ENCODE results near the gene MSI1. TPM values are rescaled to one million over a fixed set of nuclear protein-coding genes. Genes with fewer than 3 reads are reported as not detected.

The MSI1 gene
- total and polyA plus RNA-seq, 2 donors (not counting 1 experiment from before 2014, with no cell fraction given), result not detected

GRCh38 chr12:120323772-120324171 lies 45.2 kb downstream of the MSI1 start:
- Histone ChIP-seq H3K27me3 (ENCODE audit: control insufficient read depth, insufficient read depth, low read length) (peaks cover 10% of the 10 kb centered on the region), H3K36me3 (ENCODE audit: control insufficient read depth, insufficient read depth, low read length) (no peaks in the 10 kb centered on the region)
- TF ChIP-seq EZH2 (IDR thresholded peaks at IDR 0.05; ENCODE audit: low read length, missing control alignments), result no peak
- TF ChIP-seq, protein P1, sequence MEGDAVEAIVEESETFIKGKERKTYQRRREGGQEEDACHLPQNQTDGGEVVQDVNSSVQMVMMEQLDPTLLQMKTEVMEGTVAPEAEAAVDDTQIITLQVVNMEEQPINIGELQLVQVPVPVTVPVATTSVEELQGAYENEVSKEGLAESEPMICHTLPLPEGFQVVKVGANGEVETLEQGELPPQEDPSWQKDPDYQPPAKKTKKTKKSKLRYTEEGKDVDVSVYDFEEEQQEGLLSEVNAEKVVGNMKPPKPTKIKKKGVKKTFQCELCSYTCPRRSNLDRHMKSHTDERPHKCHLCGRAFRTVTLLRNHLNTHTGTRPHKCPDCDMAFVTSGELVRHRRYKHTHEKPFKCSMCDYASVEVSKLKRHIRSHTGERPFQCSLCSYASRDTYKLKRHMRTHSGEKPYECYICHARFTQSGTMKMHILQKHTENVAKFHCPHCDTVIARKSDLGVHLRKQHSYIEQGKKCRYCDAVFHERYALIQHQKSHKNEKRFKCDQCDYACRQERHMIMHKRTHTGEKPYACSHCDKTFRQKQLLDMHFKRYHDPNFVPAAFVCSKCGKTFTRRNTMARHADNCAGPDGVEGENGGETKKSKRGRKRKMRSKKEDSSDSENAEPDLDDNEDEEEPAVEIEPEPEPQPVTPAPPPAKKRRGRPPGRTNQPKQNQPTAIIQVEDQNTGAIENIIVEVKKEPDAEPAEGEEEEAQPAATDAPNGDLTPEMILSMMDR (conservative IDR thresholded peaks at IDR 0.05 in 1 of 2, IDR thresholded peaks at IDR 0.05 in 1 of 2; ENCODE audit: low read depth in 1 of 2, low read length in 2 of 2), result no peak

GRCh38 chr12:120321382-120322202 lies 47.4 kb downstream of the MSI1 start:
- H4K20me1 ChIP-seq (ENCODE audit: control insufficient read depth, extremely low read depth, insufficient read depth, low read length), result no peaks in the 10 kb centered on the region
- no peak for TF ChIP-seq EZH2 (IDR thresholded peaks at IDR 0.05; ENCODE audit: low read length, missing control alignments)
- TF ChIP-seq, protein P1 (conservative IDR thresholded peaks at IDR 0.05 in 1 of 2, IDR thresholded peaks at IDR 0.05 in 1 of 2; ENCODE audit: low read depth in 1 of 2, low read length in 2 of 2), result no peak
- H2AFZ ChIP-seq (ENCODE audit: low read length), result no peak overlapping the region
- no peak for DNase-seq (ENCODE audit: low read depth in 2 of 2)
- peaks cover 3% of the 10 kb centered on the region for H3K4me1 ChIP-seq (ENCODE audit: control insufficient read depth, extremely low read depth, insufficient read depth, low read length)
- no peak overlapping the region for H3K9ac ChIP-seq (ENCODE audit: insufficient read depth, low read length)
- no peaks in the 10 kb centered on the region for H3K9me3 ChIP-seq (ENCODE audit: control insufficient read depth, insufficient read depth, low read depth, low read length)
- H3K79me2 ChIP-seq (ENCODE audit: control insufficient read depth, insufficient read depth, low read length), result no peaks in the 10 kb centered on the region
- no peak overlapping the region for H3K4me3 ChIP-seq (replicated peaks in 1 of 4; ENCODE audit: control extremely low read depth in 1 of 4, insufficient read depth in 1 of 4, low read depth in 3 of 4, low read length in 4 of 4)
- H3K27me3 ChIP-seq (ENCODE audit: control insufficient read depth, insufficient read depth, low read length), result peaks cover 10% of the 10 kb centered on the region
- no peak overlapping the region for H3K27ac ChIP-seq (ENCODE audit: insufficient read depth, low read length)
- no peak overlapping the region for H3K4me2 ChIP-seq (ENCODE audit: extremely low read depth, insufficient read depth, low read length)
- no peaks in the 10 kb centered on the region for H3K36me3 ChIP-seq (ENCODE audit: control insufficient read depth, insufficient read depth, low read length)

More at GRCh38 chr12:120323772-120324171, 45.2 kb downstream of the MSI1 start:
- Histone ChIP-seq H3K27ac (ENCODE audit: insufficient read depth, low read length) (no peak overlapping the region), H4K20me1 (ENCODE audit: control insufficient read depth, extremely low read depth, insufficient read depth, low read length) (no peaks in the 10 kb centered on the region), H3K9ac (ENCODE audit: insufficient read depth, low read length) (no peak overlapping the region), H3K4me2 (ENCODE audit: extremely low read depth, insufficient read depth, low read length) (no peak overlapping the region), H2AFZ (ENCODE audit: low read length) (no peak overlapping the region), H3K79me2 (ENCODE audit: control insufficient read depth, insufficient read depth, low read length) (no peaks in the 10 kb centered on the region), H3K4me3 (replicated peaks in 1 of 4; ENCODE audit: control extremely low read depth in 1 of 4, insufficient read depth in 1 of 4, low read depth in 3 of 4, low read length in 4 of 4) (no peak overlapping the region), H3K4me1 (ENCODE audit: control insufficient read depth, extremely low read depth, insufficient read depth, low read length) (no peaks in the 10 kb centered on the region), H3K9me3 (ENCODE audit: control insufficient read depth, insufficient read depth, low read depth, low read length) (no peaks in the 10 kb centered on the region)
- no peak for DNase-seq (ENCODE audit: low read depth in 2 of 2)

DNA sequence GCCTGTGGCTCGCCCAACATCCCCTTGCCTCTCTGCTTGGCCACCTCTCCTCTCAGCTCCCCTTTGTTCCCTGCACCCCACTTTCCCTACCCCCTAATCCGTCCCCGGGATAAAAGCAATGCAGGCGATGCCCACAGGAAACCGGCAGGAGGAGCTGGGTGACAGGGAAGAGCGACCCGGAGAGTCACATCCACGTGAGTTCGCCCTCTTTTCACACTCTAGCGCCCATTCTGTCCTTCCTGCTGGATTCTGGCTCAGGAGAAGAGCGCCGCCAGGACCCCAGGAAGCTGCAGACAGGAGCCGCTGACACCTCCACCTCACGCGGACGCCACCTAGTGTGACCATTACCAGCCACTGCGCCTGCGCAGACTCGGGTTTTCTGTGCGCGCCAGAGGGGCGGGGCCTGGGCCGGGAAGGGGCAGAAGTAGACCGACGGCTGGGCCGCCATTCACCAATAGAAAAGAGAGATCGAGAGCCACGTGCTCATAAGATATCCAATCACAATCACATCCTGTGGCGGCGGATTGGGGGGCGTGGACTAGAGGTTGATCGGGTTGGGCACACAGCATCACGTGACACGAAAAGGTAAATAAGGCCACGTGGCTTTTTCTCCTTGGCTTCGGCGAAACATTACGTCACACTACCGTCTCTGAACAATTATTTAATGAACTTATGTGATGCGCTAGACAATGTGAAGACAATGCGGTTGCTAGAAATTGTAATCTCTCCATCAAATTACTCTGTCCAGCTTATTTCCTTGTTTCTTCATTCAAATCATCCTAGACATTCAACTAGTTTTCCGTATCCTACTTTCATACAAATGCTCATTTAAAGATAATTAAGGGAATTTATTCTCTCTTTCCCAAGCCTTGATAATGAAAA lies 51.5 kb downstream of the MSI1 start:
- Histone ChIP-seq H3K4me1 (ENCODE audit: control insufficient read depth, extremely low read depth, insufficient read depth, low read length) (peaks cover 3% of the 10 kb centered on the region), H3K36me3 (ENCODE audit: control insufficient read depth, insufficient read depth, low read length) (no peaks in the 10 kb centered on the region), H3K9ac (ENCODE audit: insufficient read depth, low read length) (peak overlapping the region; percentile 28), H3K4me3 (replicated peaks in 1 of 4; ENCODE audit: control extremely low read depth in 1 of 4, insufficient read depth in 1 of 4, low read depth in 3 of 4, low read length in 4 of 4) (peak overlapping the region; percentile 18 to 89 (median 56)), H3K27ac (ENCODE audit: insufficient read depth, low read length) (peak overlapping the region; percentile 39), H4K20me1 (ENCODE audit: control insufficient read depth, extremely low read depth, insufficient read depth, low read length) (no peaks in the 10 kb centered on the region), H3K79me2 (ENCODE audit: control insufficient read depth, insufficient read depth, low read length) (no peaks in the 10 kb centered on the region), H2AFZ (ENCODE audit: low read length) (peak overlapping the region; percentile 63), H3K27me3 (ENCODE audit: control insufficient read depth, insufficient read depth, low read length) (peaks cover 10% of the 10 kb centered on the region), H3K4me2 (ENCODE audit: extremely low read depth, insufficient read depth, low read length) (peak overlapping the region; percentile 65), H3K9me3 (ENCODE audit: control insufficient read depth, insufficient read depth, low read depth, low read length) (no peaks in the 10 kb centered on the region)
- no peak for TF ChIP-seq EZH2 (IDR thresholded peaks at IDR 0.05; ENCODE audit: low read length, missing control alignments)
- TF ChIP-seq, protein P1 (conservative IDR thresholded peaks at IDR 0.05 in 1 of 2, IDR thresholded peaks at IDR 0.05 in 1 of 2; ENCODE audit: low read depth in 1 of 2, low read length in 2 of 2), result peak; percentile 76 to 78
- peak; percentile 99 for DNase-seq (ENCODE audit: low read depth in 2 of 2)
